GM18951 (cell line): ENCODE measurements around the gene PLXND1.
"Not testable (repeated sequence)": the region's sequence is repeated elsewhere in the genome, so short reads cannot be mapped to it uniquely, and the experiment has no call there.

Source experiments
- POLR2A ChIP-seq: IDR thresholded peaks from 4 replicates; pipeline ENCODE4 v1.6.1; 2011; ENCODE audit warnings: mild to moderate bottlenecking; ENCODE audit not compliant: insufficient read length, insufficient read depth; ENCODE audit errors: extremely low read depth
- in situ Hi-C: fragments of 300-500 bp; cut with MboI; formaldehyde crosslinking; loops from one replicate; pipeline ENCODE4 v1.12.0; 2022; ENCODE audit warnings: low sequenced_read_pairs, mixed read lengths, inconsistent platforms; ENCODE audit not compliant: unreplicated experiment

Gene PLXND1

DNA sequence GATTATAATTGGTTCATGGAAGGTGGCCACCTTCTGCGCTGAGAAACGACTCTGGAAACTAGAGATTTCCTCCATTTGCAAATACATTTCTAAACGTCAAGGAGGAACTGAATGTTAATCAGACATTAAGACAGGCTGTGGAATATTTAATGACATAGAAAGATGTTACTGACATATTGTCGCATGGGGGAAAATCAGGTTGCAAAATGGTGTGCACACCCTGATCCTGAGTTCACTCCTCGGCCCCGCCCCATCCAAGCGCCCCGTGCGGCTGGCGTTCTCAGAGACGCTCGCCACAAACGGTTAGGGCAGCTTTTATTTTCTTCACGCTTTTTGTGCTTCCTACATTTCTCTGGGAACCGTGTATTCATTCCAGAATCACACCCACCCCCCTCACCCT is 52.8 kb downstream of the PLXND1 start:
- in situ Hi-C loops = no loop called here

DNA sequence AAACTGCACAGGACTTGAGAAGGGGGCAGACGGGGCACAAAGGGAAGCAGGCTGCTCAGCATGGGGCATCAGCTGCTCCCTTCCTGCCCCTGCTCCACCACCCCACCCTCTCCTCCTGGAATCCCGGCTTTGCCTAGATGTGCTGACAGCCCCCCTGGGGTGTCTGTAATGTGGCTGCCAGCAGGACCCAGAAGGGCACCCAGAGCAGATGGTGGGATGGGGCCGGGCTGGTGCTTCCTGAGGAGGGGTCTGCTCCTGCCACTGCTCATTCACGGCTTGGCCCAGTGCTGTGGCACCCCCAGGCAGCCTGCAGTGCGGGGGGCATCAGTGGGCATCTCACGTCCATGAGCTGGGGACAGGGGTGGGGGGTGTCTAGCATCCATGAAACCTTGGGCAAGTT is 53.3 kb downstream of the PLXND1 start:
- no peak for TF ChIP-seq POLR2A
- in situ Hi-C loops = no loop called here

More for the DNA sequence above, 52.8 kb downstream of the PLXND1 start:
- no peak for TF ChIP-seq POLR2A

DNA sequence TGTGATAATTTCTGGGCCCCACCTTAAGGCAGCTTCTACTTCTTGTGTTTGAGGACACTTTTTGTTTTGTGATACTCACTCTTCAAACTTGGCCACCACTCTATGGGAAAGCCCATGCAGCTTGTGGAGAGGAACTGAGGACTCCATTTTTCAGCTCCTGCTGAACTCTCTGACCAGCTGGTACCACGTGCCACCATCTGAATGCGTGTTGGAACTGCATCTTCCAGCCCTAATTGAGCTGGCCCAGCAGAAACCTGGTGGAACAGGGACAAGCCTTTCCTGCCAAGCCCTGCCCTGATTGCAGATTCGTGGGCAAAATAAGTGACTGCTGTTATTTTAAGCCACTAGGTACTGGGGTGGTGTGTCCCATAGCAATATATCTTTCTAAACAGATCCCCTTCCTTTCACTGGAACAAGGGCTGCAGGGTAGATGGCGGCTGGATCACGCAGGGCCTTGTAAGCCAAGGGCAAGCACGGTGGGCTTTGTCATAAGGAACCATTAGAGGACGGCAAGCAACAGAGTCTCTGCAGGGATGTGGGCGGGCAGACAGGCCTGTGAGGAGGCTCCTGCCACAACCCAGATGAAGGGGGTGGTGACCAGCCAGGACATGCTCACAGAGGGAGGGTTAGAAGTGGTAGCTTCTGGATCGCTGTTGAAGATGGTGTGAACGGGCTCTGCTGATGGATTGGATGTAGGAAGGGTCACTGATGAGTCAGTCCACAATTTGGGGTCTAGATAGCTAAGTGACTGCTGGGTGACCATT is 54.0 kb downstream of the PLXND1 start:
- TF ChIP-seq POLR2A = no peak
- in situ Hi-C loops = no loop called here

DNA sequence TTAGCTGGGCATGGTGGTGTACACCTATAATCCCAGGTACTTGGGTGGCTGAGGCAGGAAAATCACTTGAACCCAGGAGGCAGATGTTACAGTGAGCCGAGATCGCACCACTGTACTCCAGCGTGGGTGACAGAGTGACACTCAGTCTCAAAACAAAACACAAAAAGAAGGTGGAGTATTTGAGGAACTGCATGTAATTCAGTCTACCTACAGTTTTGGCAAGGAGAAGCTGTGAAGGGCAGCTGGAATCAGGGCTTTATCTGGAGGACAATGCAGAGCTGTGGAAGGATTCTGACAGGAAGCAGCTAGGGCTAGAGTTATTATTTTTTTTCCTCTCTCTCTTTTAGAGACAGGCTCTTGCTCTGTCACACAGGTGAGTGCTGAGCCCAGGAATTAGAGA is 56.7 kb downstream of the PLXND1 start:
- in situ Hi-C loops = no loop called here
- no peak for TF ChIP-seq POLR2A

DNA sequence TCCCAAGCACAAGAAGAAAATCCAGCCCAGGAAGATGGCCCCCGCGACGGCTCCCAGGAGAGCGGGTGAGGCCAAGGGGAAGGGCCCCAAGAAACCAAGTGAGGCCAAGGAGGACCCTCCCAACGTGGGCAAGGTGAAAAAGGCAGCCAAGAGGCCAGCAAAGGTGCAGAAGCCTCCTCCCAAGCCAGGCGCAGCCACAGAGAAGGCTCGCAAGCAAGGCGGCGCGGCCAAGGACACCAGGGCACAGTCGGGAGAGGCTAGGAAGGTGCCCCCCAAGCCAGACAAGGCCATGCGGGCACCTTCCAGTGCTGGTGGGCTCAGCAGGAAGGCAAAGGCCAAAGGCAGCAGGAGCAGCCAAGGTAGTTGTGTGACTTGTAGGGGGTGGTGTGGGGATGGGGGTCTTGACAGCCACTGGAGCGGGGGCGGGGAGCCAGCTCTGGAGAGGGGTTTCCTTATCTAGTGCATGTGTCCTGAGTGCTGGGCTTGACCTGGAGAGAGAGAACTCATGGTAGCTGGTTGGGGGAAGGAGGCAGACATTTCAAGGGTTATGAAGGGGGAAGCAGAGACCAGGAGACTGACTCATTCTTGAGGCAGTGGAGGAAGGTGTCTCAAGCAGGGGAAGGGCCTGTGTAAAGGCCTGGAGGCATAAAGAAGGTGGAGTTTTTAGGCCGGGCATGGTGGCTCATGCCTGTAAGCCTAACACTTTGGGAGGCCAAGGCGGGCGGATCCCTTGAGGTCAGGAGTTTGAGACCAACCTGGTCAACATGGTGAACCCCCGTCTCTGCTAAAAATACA is 57.3 kb downstream of the PLXND1 start:
- in situ Hi-C loops = no loop called here

DNA sequence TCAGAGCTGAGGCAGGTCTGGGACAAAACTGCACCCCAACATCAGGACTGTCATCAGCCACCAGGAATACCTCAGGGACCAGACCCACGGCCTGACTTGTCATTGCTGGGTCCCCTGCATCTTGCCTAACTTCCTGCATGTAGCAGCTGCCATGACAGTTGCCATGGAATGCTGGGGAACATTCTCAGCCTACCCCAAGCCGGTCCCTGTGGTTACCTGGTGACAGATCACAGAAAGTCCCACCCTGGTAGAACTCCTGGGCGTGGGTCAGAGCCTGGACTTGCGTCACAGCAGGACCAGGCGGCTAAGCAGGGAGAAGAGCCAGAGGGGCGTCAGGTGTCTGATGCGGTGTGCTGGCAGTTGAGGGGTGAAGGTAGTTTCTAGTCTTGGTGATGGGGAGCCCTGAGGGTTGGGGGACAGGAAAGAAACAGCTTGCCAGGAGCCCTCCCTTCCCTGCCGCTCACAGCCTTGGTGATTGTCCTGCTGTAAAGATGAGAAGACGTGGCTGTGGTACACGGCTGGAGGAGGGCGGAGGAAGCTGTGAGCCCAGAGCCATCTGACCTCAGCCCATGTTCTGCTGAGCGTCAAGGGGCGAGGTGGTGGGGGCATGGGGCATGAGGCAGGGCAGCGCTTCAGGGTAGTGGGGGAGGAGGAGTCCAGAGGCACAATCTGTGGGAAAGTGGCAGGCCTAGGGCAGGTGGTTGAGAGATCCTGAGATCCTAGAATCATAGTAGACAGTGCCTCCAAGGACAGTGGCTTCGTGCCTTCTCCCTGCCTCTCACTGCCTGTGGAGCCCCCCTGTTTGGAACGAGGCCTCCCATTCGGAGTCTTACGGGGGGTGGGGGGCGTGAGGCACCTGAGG is 58.1 kb downstream of the PLXND1 start:
- in situ Hi-C loops = no loop called here

More for the DNA sequence above, 57.3 kb downstream of the PLXND1 start:
- no peak for TF ChIP-seq POLR2A

DNA sequence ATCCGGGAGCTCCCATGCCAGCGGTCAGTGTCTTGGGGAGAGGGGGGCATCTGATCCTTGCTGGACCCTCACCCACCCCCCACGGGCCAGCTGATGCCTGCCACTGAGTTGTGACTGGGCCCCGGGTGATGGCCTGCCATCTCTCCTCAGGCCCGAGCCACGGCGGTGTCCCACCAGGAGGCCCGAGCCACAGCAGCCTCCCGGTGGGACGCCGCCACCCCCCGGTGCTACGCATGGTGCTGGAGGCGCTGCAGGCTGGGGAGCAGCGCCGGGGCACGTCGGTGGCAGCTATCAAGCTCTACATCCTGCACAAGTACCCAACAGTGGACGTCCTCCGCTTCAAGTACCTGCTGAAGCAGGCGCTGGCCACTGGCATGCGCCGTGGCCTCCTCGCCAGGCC is 59.2 kb downstream of the PLXND1 start:
- in situ Hi-C loops = no loop called here
- TF ChIP-seq POLR2A = no peak

More for the DNA sequence above, 58.1 kb downstream of the PLXND1 start:
- TF ChIP-seq POLR2A = no peak

DNA sequence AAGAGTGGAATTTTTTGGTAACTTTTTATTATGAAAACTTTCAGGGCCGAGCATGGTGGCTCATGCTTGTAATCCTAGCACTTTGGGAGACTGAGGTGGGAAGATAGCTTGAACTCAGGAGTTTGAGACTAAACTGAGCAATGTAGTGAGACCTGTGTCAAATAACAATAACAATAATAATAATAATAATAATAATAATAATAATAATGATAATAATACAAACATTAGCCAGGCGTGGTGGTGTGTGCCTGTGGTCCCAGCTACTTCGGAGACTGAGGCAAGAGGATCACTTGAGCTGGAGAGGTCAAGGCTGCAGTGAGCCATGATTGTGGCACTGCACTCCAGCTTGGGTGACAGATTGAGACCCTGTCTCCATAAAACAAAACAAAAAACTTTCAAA is 60.5 kb downstream of the PLXND1 start:
- in situ Hi-C loops = not testable (repeated sequence)

DNA sequence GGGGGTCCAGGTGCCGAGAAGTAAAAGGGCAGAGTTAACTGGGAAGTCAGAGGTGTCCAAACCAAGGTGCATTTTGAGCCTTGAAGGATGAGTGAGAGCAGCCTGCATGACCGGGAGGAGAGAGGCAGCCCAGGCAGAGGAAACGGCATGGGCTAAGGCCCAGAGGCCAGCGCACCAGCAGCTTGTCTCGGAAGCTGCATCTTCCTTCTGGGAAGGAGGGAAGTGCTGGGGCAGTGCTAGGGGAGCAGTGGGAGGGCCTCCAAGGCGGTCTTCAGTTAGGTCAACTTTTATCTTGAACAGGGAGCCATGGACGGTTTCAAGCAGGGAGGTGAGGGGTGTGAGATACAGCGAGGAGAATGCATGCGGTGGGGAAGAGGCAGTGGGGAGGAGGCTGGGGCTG is 62.5 kb downstream of the PLXND1 start:
- in situ Hi-C loops = no loop called here
- no peak for TF ChIP-seq POLR2A

DNA sequence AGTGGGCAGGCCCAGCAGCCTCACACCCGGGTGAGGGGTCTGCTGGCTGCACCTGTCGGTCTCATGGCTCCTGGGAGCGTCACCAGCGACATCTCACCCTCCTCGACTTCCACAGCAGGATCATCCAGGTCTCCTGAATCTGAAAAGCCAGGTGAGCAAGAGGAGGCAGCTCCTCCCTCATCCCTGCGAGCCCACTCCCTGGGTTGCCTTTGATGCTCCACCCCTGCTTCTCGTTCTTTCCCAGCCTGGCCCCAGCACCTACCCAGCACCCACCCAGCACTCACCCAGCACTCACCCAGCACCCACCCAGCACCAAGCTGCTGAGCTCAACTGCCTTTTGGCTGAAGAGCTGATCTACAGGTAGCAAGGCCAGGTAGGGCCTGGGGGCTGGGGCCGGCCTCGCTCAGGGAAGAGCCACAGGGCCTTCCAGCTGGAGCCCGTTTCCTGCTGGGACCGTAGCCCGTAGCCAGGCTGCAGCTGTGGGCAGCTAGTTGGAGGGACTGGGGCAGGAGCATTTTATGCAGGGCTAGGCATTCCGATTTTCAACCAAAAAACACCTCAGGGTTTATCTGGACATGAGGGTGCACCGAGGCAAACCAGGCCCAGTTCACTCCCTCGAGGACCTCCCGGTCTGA is 63.2 kb downstream of the PLXND1 start, which contains the start of gene H1-8:
Gene H1-8 (plus strand): TSS at position 20 of the 635 bp plus-strand sequence. CDS start 44 bp downstream, at position 64.
- in situ Hi-C loops = no loop called here
- no peak for TF ChIP-seq POLR2A

DNA sequence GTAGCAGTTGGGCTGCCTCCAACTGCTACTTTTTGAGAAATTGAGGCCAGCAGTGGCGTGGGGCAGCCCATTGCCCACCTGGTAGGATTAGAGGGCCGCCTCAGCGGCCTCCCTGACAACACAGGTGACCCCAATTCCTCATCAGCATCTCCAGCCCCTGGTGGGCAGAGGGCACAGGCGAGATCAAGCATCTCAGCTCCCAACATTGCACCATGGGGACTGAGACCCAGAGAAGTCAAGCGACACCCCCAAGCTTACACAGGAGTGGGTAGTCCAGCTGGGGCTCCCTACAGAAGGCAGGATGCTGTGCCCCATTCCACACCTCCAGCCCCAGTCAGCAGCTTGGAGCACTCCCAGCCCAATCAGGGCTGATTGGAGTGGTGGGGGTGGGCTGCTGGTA is 63.7 kb downstream of the PLXND1 start:
- TF ChIP-seq POLR2A = no peak
- in situ Hi-C loops = no loop called here

DNA sequence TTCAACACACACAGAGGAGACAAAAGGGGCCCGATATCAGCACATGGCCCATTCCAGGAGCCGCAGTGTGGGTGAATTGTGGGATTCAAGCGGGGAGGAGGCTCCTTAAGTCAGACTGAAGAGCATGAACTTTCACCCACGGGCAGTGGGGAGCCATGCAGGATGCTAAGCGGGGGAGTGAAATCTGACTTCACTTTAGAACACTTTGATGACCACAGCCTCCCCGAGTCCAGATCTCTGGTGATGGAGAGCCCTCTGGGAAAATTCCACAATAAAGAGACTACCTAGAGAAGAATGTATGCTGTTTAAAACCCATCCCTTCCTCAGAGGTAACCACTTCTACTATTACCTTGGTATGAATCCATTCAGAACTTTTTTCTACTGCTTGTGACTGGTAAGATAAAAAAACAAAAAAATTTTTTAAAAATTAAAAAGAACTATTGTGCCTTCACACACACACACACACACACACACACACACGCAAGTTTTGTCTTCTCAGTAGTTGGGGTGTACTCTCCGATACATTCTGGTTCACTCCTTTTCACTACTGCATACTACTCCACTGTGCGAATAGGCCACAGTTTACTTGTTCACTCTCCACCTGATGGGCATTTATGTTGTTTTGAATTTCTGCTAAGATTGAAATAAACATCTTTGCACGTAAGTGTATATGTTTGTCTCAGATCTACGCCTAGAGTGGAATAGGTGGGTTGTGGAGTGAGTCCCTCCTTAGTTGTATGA is 65.5 kb downstream of the PLXND1 start:
- no peak for TF ChIP-seq POLR2A
- in situ Hi-C loops = no loop called here
